H1 (cell line): ENCODE results near the gene LHFPL2. TPM values are rescaled to one million over a fixed set of nuclear protein-coding genes. Genes with fewer than 3 reads are reported as not detected.

Source experiments
- CTCF ChIA-PET: fragments of 300-600 bp; sonication (Branson Sonifier 250); formaldehyde crosslinking; loops from one replicate; lab custom pipeline; 2021; ENCODE audit not compliant: partially characterized antibody; lab: Charles Lee
- POLR2A ChIA-PET: fragments of 300-600 bp; sonication (Branson Sonifier 250); formaldehyde crosslinking; loops from one replicate; lab custom pipeline; 2021; ENCODE audit warnings: inconsistent platforms; ENCODE audit not compliant: partially characterized antibody; lab: Charles Lee
- DNase-seq, 2 experiments: peaks; one replicate each; pipeline versions ENCODE4 v3.0.0 to v3.0.0-alpha.2; 2010 to 2022; ENCODE audit warnings: low spot score in 2 of 2, low read depth in 1 of 2, mixed read lengths in 1 of 2
- FAIRE-seq: peaks from 2 replicates; lab custom pipeline; 2011; peaks lifted over from hg19 to GRCh38; lab: Jason Lieb, UNC
- H2AFZ ChIP-seq: 2 replicates; pipeline ENCODE4 v1.8.1; 2012; ENCODE audit warnings: low read length, inconsistent platforms
- H2AK5ac ChIP-seq: 2 replicates; pipeline ENCODE4 v1.6.1; 2013; ENCODE audit warnings: low read depth, low read length
- H2BK120ac ChIP-seq: replicated peaks from 2 replicates; pipeline ENCODE3; 2013; ENCODE audit warnings: low read depth, low read length, inconsistent platforms
- H2BK12ac ChIP-seq: 2 replicates; pipeline ENCODE4 v1.6.1; 2013; ENCODE audit warnings: low read depth, low read length
- H2BK15ac ChIP-seq: 2 replicates; pipeline ENCODE4 v1.6.1; 2013; ENCODE audit warnings: low read length
- H2BK20ac ChIP-seq: 2 replicates; pipeline ENCODE4 v1.6.1; 2013; ENCODE audit warnings: low read length
- H2BK5ac ChIP-seq: 2 replicates; pipeline ENCODE4 v1.6.1; 2013; ENCODE audit warnings: low read depth, low read length
- H3K14ac ChIP-seq: 2 replicates; pipeline ENCODE4 v1.6.1; 2013; ENCODE audit warnings: inconsistent platforms; ENCODE audit not compliant: insufficient read length
- H3K18ac ChIP-seq: 2 replicates; pipeline ENCODE4 v1.6.1; 2013; ENCODE audit warnings: low read length; ENCODE audit errors: extremely low read depth
- H3K23ac ChIP-seq: 2 replicates; pipeline ENCODE4 v1.6.1; 2013; ENCODE audit warnings: inconsistent platforms; ENCODE audit not compliant: insufficient read length
- H3K23me2 ChIP-seq: 2 replicates; pipeline ENCODE4 v1.6.1; 2013; ENCODE audit warnings: low read depth, low read length
- H3K27ac ChIP-seq: 2 replicates; pipeline ENCODE4 v1.6.1; 2011; ENCODE audit warnings: low read depth, low read length, inconsistent platforms
- H3K27me3 ChIP-seq, 4 experiments: replicated peaks in 1 of 4; 1 replicate in 1 of 4; 2 replicates in 3 of 4; pipeline versions ENCODE4 v1.6.1 to v1.8.1; 2011 to 2013; ENCODE audit warnings: low read length in 3 of 4, mild to moderate bottlenecking in 3 of 4, inconsistent platforms in 2 of 4, mixed read lengths in 2 of 4, moderate library complexity in 1 of 4; ENCODE audit not compliant: control insufficient read depth in 3 of 4, insufficient read depth in 3 of 4; ENCODE audit errors: extremely low read depth in 1 of 4
- H3K36me3 ChIP-seq, 4 experiments: 2 replicates each; pipeline versions ENCODE4 v1.6.1 to v1.8.1; 2011 to 2013; ENCODE audit warnings: mild to moderate bottlenecking in 4 of 4, low read length in 3 of 4, moderate library complexity in 2 of 4, control low read depth in 1 of 4, inconsistent platforms in 1 of 4; ENCODE audit not compliant: insufficient read depth in 4 of 4, control insufficient read depth in 2 of 4
- H3K4ac ChIP-seq: replicated peaks from 2 replicates; pipeline ENCODE3; 2013; ENCODE audit warnings: low read length, low read depth, mixed read lengths, inconsistent platforms; ENCODE audit not compliant: insufficient read length
- H3K4me1 ChIP-seq, 4 experiments: replicated peaks in 1 of 4; 1 replicate in 1 of 4; 2 replicates in 3 of 4; pipeline versions ENCODE4 v1.6.1 to v1.8.1; 2011 to 2013; ENCODE audit warnings: low read length in 3 of 4, inconsistent platforms in 2 of 4, mixed read lengths in 1 of 4; ENCODE audit not compliant: insufficient read depth in 4 of 4, control insufficient read depth in 3 of 4
- H3K4me2 ChIP-seq, 2 experiments: 2 replicates each; pipeline versions ENCODE4 v1.6.1 to v1.8.1; 2011 to 2013; ENCODE audit warnings: low read depth in 2 of 2, low read length in 2 of 2, control low read depth in 1 of 2, inconsistent platforms in 1 of 2, mild to moderate bottlenecking in 1 of 2; ENCODE audit not compliant: insufficient read depth in 1 of 2
- H3K4me3 ChIP-seq, 4 experiments: fragments of 200-600, 300-600 bp in 1 of 4; sonication (generic), shearing (Covaris generic), sonication (Bioruptor Twin) in 1 of 4; 2 replicates each; pipeline versions ENCODE4 v1.5.1 to v1.8.1; 2011 to 2016; ENCODE audit warnings: low read length in 4 of 4, low read depth in 3 of 4, control low read depth in 2 of 4, inconsistent platforms in 2 of 4, mild to moderate bottlenecking in 2 of 4, mixed read lengths in 1 of 4, moderate library complexity in 1 of 4; ENCODE audit not compliant: insufficient read depth in 2 of 4; ENCODE audit errors: extremely low read depth in 1 of 4
- H3K56ac ChIP-seq: replicated peaks from 2 replicates; pipeline ENCODE3; 2013; ENCODE audit warnings: low read depth, mild to moderate bottlenecking, mixed read lengths, low read length, inconsistent platforms; ENCODE audit not compliant: insufficient read length
- H3K79me1 ChIP-seq: 2 replicates; pipeline ENCODE4 v1.6.1; 2013; ENCODE audit warnings: low read depth, low read length, control low read depth
- H3K79me2 ChIP-seq, 2 experiments: 2 replicates each; pipeline versions ENCODE4 v1.6.1 to v1.8.1; 2012 to 2013; ENCODE audit warnings: low read length in 2 of 2, mild to moderate bottlenecking in 2 of 2, inconsistent platforms in 1 of 2; ENCODE audit not compliant: insufficient read depth in 2 of 2, control insufficient read depth in 1 of 2
- H3K9ac ChIP-seq, 4 experiments: replicated peaks in 1 of 4; 1 replicate in 1 of 4; 2 replicates in 3 of 4; pipeline versions ENCODE4 v1.6.1 to v1.8.1; 2011 to 2013; ENCODE audit warnings: low read depth in 3 of 4, low read length in 3 of 4, control low read depth in 2 of 4, mild to moderate bottlenecking in 2 of 4, moderate library complexity in 2 of 4, inconsistent platforms in 1 of 4; ENCODE audit errors: extremely low read depth in 1 of 4
- H3K9me3 ChIP-seq, 2 experiments: 2 replicates each; pipeline versions ENCODE4 v1.6.1 to v1.8.1; 2012 to 2013; ENCODE audit warnings: mild to moderate bottlenecking in 2 of 2, moderate library complexity in 2 of 2, control low read depth in 1 of 2, inconsistent platforms in 1 of 2, low read depth in 1 of 2, low read length in 1 of 2, mixed read lengths in 1 of 2; ENCODE audit not compliant: insufficient read depth in 2 of 2
- H4K20me1 ChIP-seq, 2 experiments: replicated peaks in 1 of 2; 2 replicates each; pipeline versions ENCODE3 to v1.8.1; 2011 to 2013; ENCODE audit warnings: inconsistent platforms in 2 of 2, low read length in 2 of 2, mild to moderate bottlenecking in 1 of 2; ENCODE audit not compliant: insufficient read depth in 2 of 2, control insufficient read depth in 1 of 2
- H4K5ac ChIP-seq: 2 replicates; pipeline ENCODE4 v1.6.1; 2013; ENCODE audit warnings: low read length, low read depth, mixed read lengths, inconsistent platforms; ENCODE audit not compliant: insufficient read length
- H4K8ac ChIP-seq: 2 replicates; pipeline ENCODE4 v1.8.0; 2013; ENCODE audit warnings: mild to moderate bottlenecking, moderate library complexity, low read length, inconsistent platforms; ENCODE audit not compliant: insufficient read depth; ENCODE audit errors: extremely low read depth
- H4K91ac ChIP-seq: replicated peaks from 2 replicates; pipeline ENCODE3; 2013; ENCODE audit warnings: low read length, mixed read lengths, inconsistent platforms; ENCODE audit not compliant: insufficient read length
- BACH1 ChIP-seq: IDR thresholded peaks from 2 replicates; pipeline ENCODE4 v1.6.1; 2012; ENCODE audit warnings: low read length, improper control_type of control experiment
- BRCA1 ChIP-seq: IDR thresholded peaks from 2 replicates; pipeline ENCODE4 v1.6.1; 2012; ENCODE audit warnings: low read depth, low read length, improper control_type of control experiment
- WGBS, 2 experiments: shearing (Covaris generic) in 1 of 2; methylation state at CpG; one replicate each; pipeline versions ENCODE4 v1.1.6 to v1.1.7; 2013 to 2015; ENCODE audit warnings: low lambda C conversion rate in 2 of 2, mixed read lengths in 2 of 2, inconsistent platforms in 1 of 2, low coverage in 1 of 2, missing lambda C conversion rate in 1 of 2; ENCODE audit not compliant: insufficient replicate concordance in 2 of 2, insufficient coverage in 1 of 2, insufficient read length in 1 of 2; ENCODE audit errors: extremely low coverage in 1 of 2, missing lambda C conversion rate in 1 of 2; 5-methylcytosine and 5-hydroxymethylcytosine counted together
- polyA plus RNA-seq, 7 experiments: library from polyadenylated mRNA; depleted of rRNA in 3 of 7; stranded (reverse) in 5 of 7; unstranded in 2 of 7; fragments of >200 nt in 5 of 7; fragments of 200-250 nt in 2 of 7; gene quantifications; 1 replicate in 5 of 7; 2 replicates in 1 of 7; 4 replicates in 1 of 7; pipeline versions ENCODE4 v1.2.1 to v1.2.3, GENCODE V29; 2011 to 2013; ENCODE audit warnings: missing spikeins in 2 of 7, mixed read lengths in 2 of 7
- total RNA-seq: library from RNA; stranded (reverse); fragmentation: NEBNext Ultra II Directional; extraction: Animal tissue kit (Norgen Biotek cat#: 25700); gene quantifications from 2 replicates; pipeline ENCODE4 v1.2.1, GENCODE V29; 2021

Gene LHFPL2
- total and polyA plus RNA-seq, 2 of the 8 experiments (the other 6 are each of a cell fraction or from before 2014, with no cell fraction given): 9.6 to 43.0 TPM

GRCh38 chr5:78624011-78624541 is 24.5 kb downstream of the LHFPL2 start:
- ChIA-PET CTCF (interaction anchor here (0.7 to 2.2 kb wide), 2 partner anchors 90 to 115 kb away, joined by 3 to 7 read pairs; no protein-coding TSS in a partner anchor), POLR2A (no interaction called here)
- peaks cover 7 to 8% of the 10 kb centered on the region in 2 experiments for H3K9me3 ChIP-seq
- H2BK20ac ChIP-seq: no peak overlapping the region
- no peak overlapping the region for H3K23ac ChIP-seq
- FAIRE-seq (no peak), DNase-seq (no peak)
- no peak overlapping the region for H3K4me2 ChIP-seq
- H3K79me1 ChIP-seq: no peaks in the 10 kb centered on the region; the same call in 1 of the 2 replicates
- H2AFZ ChIP-seq: no peak overlapping the region
- H4K5ac ChIP-seq: no peak overlapping the region
- no peak overlapping the region for H2AK5ac ChIP-seq
- H4K8ac ChIP-seq: no peak overlapping the region
- H2BK15ac ChIP-seq: no peak overlapping the region
- no peak overlapping the region for H3K27ac ChIP-seq
- no peak overlapping the region for H2BK120ac ChIP-seq
- peaks cover 7 to 9% of the 10 kb centered on the region in 2 experiments for H4K20me1 ChIP-seq
- H2BK12ac ChIP-seq: no peak overlapping the region
- no peak overlapping the region for H3K9ac ChIP-seq
- H2BK5ac ChIP-seq: no peak overlapping the region
- H3K36me3 ChIP-seq: peaks cover 0 to 18% (median 10%) of the 10 kb centered on the region in 4 experiments; a peak in 7 of 8 replicates
- H3K27me3 ChIP-seq: no peaks in the 10 kb centered on the region
- WGBS, 2 experiments: 79% methylated on average over 2 of the region's 2 CpGs; no CpG with 5 or more reads in 1 of the 2 experiments
- no peak overlapping the region for H3K18ac ChIP-seq
- no peak overlapping the region for H3K4ac ChIP-seq
- no peaks in the 10 kb centered on the region for H3K23me2 ChIP-seq
- H3K14ac ChIP-seq: no peak overlapping the region
- H4K91ac ChIP-seq: no peak overlapping the region
- no peak overlapping the region for H3K56ac ChIP-seq
- H3K79me2 ChIP-seq: peaks cover 0 to 77% of the 10 kb centered on the region in 2 experiments; a peak in 2 of 4 replicates
- H3K4me3 ChIP-seq: no peak overlapping the region
- H3K4me1 ChIP-seq: peaks cover 0 to 4% (median 0%) of the 10 kb centered on the region in 4 experiments; a peak in 1 of 7 replicates
- TF ChIP-seq BRCA1: no peak
- no peak for TF ChIP-seq BACH1
